Measurements from ENCODE around the gene AATF. TPM values are rescaled to one million over a fixed set of nuclear protein-coding genes. Genes with fewer than 3 reads are reported as not detected.
A peak's percentile ranks its signal among the peaks of the same experiment; 100 is the strongest.

AATF gene
- total RNA-seq, 1 donor from 2014 or later, result 22.5 TPM

DNA sequence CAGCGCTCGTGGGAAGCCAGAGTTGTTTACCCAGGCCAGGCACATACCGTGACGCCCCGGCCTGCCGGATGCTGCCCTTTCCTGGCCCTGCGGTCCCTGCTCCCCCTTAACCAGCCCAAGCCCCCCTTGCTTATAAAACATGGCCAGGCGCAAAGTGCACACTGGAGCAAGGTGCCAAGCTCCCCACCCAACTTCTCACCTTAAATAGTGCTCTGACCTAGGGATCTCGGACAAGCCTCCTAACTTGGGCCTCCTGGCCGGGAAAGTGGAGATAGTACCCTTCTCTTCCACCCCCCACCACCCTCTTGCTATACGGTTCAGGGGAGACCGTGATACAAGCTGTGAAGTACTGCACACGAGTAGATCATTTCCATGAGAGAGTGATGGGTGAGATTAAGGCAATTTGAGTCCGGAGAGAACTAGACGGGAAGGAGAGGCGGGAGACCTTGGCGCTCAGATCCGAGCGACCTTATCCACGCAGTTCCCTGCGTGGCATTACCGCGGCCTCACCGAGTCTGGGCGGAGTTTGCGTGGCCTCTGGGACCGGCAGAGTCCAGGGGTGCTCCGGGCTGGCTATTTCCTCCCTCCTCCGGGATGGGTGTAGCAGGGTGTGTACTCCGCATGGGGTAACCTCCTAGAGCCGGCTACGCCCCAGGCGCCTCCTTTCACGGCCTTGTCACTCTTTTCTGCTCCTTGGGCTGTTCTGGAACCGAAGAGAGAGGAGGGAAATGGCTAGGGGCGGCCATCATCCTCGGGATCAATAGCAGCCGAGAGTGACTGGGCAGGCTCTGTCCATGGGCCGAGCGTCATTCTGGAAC, 15.9 kb upstream of the AATF start:
- TF ChIP-seq, protein P1, sequence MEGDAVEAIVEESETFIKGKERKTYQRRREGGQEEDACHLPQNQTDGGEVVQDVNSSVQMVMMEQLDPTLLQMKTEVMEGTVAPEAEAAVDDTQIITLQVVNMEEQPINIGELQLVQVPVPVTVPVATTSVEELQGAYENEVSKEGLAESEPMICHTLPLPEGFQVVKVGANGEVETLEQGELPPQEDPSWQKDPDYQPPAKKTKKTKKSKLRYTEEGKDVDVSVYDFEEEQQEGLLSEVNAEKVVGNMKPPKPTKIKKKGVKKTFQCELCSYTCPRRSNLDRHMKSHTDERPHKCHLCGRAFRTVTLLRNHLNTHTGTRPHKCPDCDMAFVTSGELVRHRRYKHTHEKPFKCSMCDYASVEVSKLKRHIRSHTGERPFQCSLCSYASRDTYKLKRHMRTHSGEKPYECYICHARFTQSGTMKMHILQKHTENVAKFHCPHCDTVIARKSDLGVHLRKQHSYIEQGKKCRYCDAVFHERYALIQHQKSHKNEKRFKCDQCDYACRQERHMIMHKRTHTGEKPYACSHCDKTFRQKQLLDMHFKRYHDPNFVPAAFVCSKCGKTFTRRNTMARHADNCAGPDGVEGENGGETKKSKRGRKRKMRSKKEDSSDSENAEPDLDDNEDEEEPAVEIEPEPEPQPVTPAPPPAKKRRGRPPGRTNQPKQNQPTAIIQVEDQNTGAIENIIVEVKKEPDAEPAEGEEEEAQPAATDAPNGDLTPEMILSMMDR (IDR thresholded peaks at IDR 0.05; ENCODE audit: partially characterized antibody, unreplicated experiment), result no peak
- peak overlapping the region; percentile 15 for H3K27ac Mint-ChIP-seq (ENCODE audit: unreplicated experiment)
- H3K27me3 Mint-ChIP-seq (ENCODE audit: unreplicated experiment), result peaks cover 38% of the 10 kb centered on the region
- H3K9me3 Mint-ChIP-seq (ENCODE audit: unreplicated experiment), result peaks cover 19% of the 10 kb centered on the region
- H3K4me3 Mint-ChIP-seq (ENCODE audit: unreplicated experiment), result peak overlapping the region; percentile 83
- peak; percentile 28 for DNase-seq
- peaks cover 52% of the 10 kb centered on the region for H3K4me1 Mint-ChIP-seq (ENCODE audit: low read depth, unreplicated experiment)
- H3K36me3 Mint-ChIP-seq (ENCODE audit: unreplicated experiment), result no peaks in the 10 kb centered on the region

- H3K27me3 Mint-ChIP-seq (ENCODE audit: unreplicated experiment), result peaks cover 40% of the 10 kb centered on the region
- peak overlapping the region; percentile 87 for H3K4me3 Mint-ChIP-seq (ENCODE audit: unreplicated experiment)
- peaks cover 20% of the 10 kb centered on the region for H3K9me3 Mint-ChIP-seq (ENCODE audit: unreplicated experiment)
- H3K4me1 Mint-ChIP-seq (ENCODE audit: low read depth, unreplicated experiment), result peaks cover 50% of the 10 kb centered on the region
- no peak for DNase-seq
- TF ChIP-seq, protein P1 (IDR thresholded peaks at IDR 0.05; ENCODE audit: partially characterized antibody, unreplicated experiment), result no peak
- peak overlapping the region; percentile 52 for H3K27ac Mint-ChIP-seq (ENCODE audit: unreplicated experiment)
- no peaks in the 10 kb centered on the region for H3K36me3 Mint-ChIP-seq (ENCODE audit: unreplicated experiment)
These were observed 15.1 kb upstream of the AATF start for GRCh38 chr17:36933512-36934143.

DNA sequence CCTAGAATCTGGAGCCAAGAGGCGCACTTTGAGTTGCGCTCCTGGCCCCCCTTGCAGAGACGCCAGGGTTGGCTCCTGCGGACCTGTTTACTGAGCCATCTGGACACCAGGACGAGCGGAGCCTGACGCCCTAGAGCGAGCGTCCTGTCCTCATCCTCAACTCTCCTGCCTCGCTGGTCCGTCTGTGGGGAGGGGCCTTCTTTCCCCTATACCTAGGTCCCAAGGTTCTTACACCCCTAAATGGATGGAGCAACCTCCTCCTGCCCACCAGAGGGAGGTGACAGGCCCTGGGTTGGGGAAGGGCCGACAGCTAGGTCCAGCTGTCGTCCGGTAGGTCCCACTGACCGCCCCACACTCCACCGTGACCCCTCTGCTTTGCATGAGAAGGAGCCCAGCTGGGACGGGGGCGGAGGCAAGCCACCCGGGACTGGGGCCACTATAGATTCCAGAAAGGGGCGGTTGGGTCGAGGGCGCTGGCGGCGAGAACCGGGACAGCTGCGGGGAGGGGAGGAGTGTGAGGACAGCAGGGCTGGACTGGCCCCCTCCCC, 14.5 kb upstream of the AATF start:
- TF ChIP-seq, protein P1 (IDR thresholded peaks at IDR 0.05; ENCODE audit: partially characterized antibody, unreplicated experiment), result no peak
- DNase-seq, result peak; percentile 57
- H3K4me1 Mint-ChIP-seq (ENCODE audit: low read depth, unreplicated experiment), result peaks cover 47% of the 10 kb centered on the region
- H3K27me3 Mint-ChIP-seq (ENCODE audit: unreplicated experiment), result peaks cover 42% of the 10 kb centered on the region
- peak overlapping the region; percentile 52 for H3K27ac Mint-ChIP-seq (ENCODE audit: unreplicated experiment)
- peaks cover 23% of the 10 kb centered on the region for H3K9me3 Mint-ChIP-seq (ENCODE audit: unreplicated experiment)
- H3K36me3 Mint-ChIP-seq (ENCODE audit: unreplicated experiment), result no peaks in the 10 kb centered on the region
- H3K4me3 Mint-ChIP-seq (ENCODE audit: unreplicated experiment), result peak overlapping the region; percentile 87

- H3K4me3 Mint-ChIP-seq (ENCODE audit: unreplicated experiment), result peak overlapping the region; percentile 84
- peak; percentile 77 for DNase-seq
- H3K27ac Mint-ChIP-seq (ENCODE audit: unreplicated experiment), result peak overlapping the region; percentile 22
- H3K27me3 Mint-ChIP-seq (ENCODE audit: unreplicated experiment), result peaks cover 45% of the 10 kb centered on the region
- H3K9me3 Mint-ChIP-seq (ENCODE audit: unreplicated experiment), result peaks cover 25% of the 10 kb centered on the region
- H3K4me1 Mint-ChIP-seq (ENCODE audit: low read depth, unreplicated experiment), result peaks cover 41% of the 10 kb centered on the region
- no peaks in the 10 kb centered on the region for H3K36me3 Mint-ChIP-seq (ENCODE audit: unreplicated experiment)
- TF ChIP-seq, protein P1 (IDR thresholded peaks at IDR 0.05; ENCODE audit: partially characterized antibody, unreplicated experiment), result no peak
These were observed 13.8 kb upstream of the AATF start for GRCh38 chr17:36934692-36935630.
